OCI-LY7 (cell line): Measurements from ENCODE around the gene PLXNA4. TPM values are rescaled to one million over a fixed set of nuclear protein-coding genes. Genes with fewer than 3 reads are reported as not detected.

Source experiments
- BruUV-seq: library from RNA; stranded (reverse); fragments of 400-500 nt; replicated peaks from 2 replicates; lab custom pipeline; 2021; lab: Mats Ljungman, UMichigan
- CTCF ChIA-PET: fragments of 300-600 bp; sonication (Branson Sonifier 250); formaldehyde crosslinking; loops from one replicate; lab custom pipeline; 2022; ENCODE audit warnings: antibody characterized with exemption; ENCODE audit not compliant: unreplicated experiment; lab: Charles Lee
- POLR2A ChIA-PET: fragments of 300-600 bp; sonication (Branson Sonifier 250); formaldehyde crosslinking; loops from one replicate; lab custom pipeline; 2022; ENCODE audit warnings: antibody characterized with exemption; lab: Charles Lee
- DNase-seq: peaks from one replicate; pipeline ENCODE4 v3.0.0-alpha.2; 2015; ENCODE audit warnings: low spot score
- H2AFZ ChIP-seq: fragments of 200-600 bp; sonication (generic), shearing (Covaris generic); 2 replicates; pipeline ENCODE4 v1.6.1; 2014; ENCODE audit warnings: mild to moderate bottlenecking, antibody characterized with exemption, low read length, moderate library complexity
- H3K27ac ChIP-seq: fragments of 200-600 bp; sonication (generic); 2 replicates; pipeline ENCODE4 v1.5.1; 2014; ENCODE audit warnings: mixed run types, low read depth, mild to moderate bottlenecking, moderate library complexity, low read length, inconsistent platforms; ENCODE audit not compliant: poor library complexity, severe bottlenecking
- H3K36me3 ChIP-seq: fragments of 200-600 bp; sonication (generic); 2 replicates; pipeline ENCODE4 v1.6.1; 2014; ENCODE audit warnings: mild to moderate bottlenecking, antibody characterized with exemption, low read length, moderate library complexity, mixed read lengths; ENCODE audit not compliant: insufficient read depth
- H3K4me1 ChIP-seq: fragments of 200-600 bp; sonication (generic); 2 replicates; pipeline ENCODE4 v1.5.1; 2014; ENCODE audit warnings: mild to moderate bottlenecking, low read length; ENCODE audit not compliant: insufficient read depth, poor library complexity, severe bottlenecking
- H3K4me2 ChIP-seq: fragments of 200-600 bp; sonication (generic); 2 replicates; pipeline ENCODE4 v1.6.1; 2014; ENCODE audit warnings: mild to moderate bottlenecking, low read length
- H3K4me3 ChIP-seq: fragments of 200-600 bp; sonication (generic); 2 replicates; pipeline ENCODE4 v1.5.1; 2014; ENCODE audit warnings: mild to moderate bottlenecking, low read depth, low read length; ENCODE audit not compliant: poor library complexity, severe bottlenecking
- H3K79me2 ChIP-seq: fragments of 200-600 bp; sonication (generic); 2 replicates; pipeline ENCODE4 v1.6.1; 2016; ENCODE audit warnings: low read depth, mild to moderate bottlenecking, low read length, moderate library complexity, mixed read lengths; ENCODE audit not compliant: insufficient read depth
- H3K9me2 ChIP-seq: fragments of 200-600 bp; sonication (generic); 2 replicates; pipeline ENCODE4 v1.6.1; 2016; ENCODE audit warnings: mild to moderate bottlenecking, low read length, mixed read lengths; ENCODE audit not compliant: insufficient read depth
- H3K9me3 ChIP-seq: fragments of 200-600 bp; sonication (generic); 2 replicates; pipeline ENCODE4 v1.6.1; 2014; ENCODE audit warnings: mild to moderate bottlenecking, mixed run types, low read length, mixed read lengths
- H4K20me1 ChIP-seq: fragments of 200-600 bp; sonication (generic); 2 replicates; pipeline ENCODE4 v1.6.1; 2014; ENCODE audit warnings: mild to moderate bottlenecking, antibody characterized with exemption, low read length, moderate library complexity, mixed read lengths; ENCODE audit not compliant: insufficient read depth
- CTCF ChIP-seq: fragments of 200-600 bp; sonication (generic); conservative IDR thresholded peaks from 2 replicates; pipeline ENCODE4 v1.5.1; 2014; ENCODE audit warnings: mild to moderate bottlenecking, antibody characterized with exemption, low read length, moderate library complexity, mixed read lengths
- EZH2phosphoT487 ChIP-seq: fragments of 200-600 bp; sonication (generic); IDR thresholded peaks from 2 replicates; pipeline ENCODE4 v1.6.1; 2018; ENCODE audit warnings: low read depth, borderline replicate concordance, mild to moderate bottlenecking, mixed run types, antibody characterized with exemption, low read length, moderate library complexity, mixed read lengths
- intact Hi-C: fragments of 100-400 bp; cut with micrococcal nuclease; formaldehyde crosslinking; loops from one replicate; pipeline ENCODE4 v1.10.0; 2022; ENCODE audit not compliant: unreplicated experiment
- total RNA-seq, 2 experiments: library from RNA; depleted of rRNA in 1 of 2; stranded (reverse); fragments of >200 nt in 1 of 2; shearing (Covaris generic) in 1 of 2; gene quantifications; 2 replicates each; pipeline ENCODE4 v1.2.3, GENCODE V29; 2014 to 2022

Gene PLXNA4
- total RNA-seq, 2 experiments from 2014 or later = not detected

GRCh38 chr7:132451161-132451560, 125.1 kb downstream of the PLXNA4 start:
- ChIA-PET CTCF (no interaction called here), POLR2A (no interaction called here)
- TF ChIP-seq CTCF (no peak), EZH2phosphoT487 (no peak)

GRCh38 chr7:132450696-132451095, 125.6 kb downstream of the PLXNA4 start:
- Histone ChIP-seq H3K36me3 (no peaks in the 10 kb centered on the region), H3K9me3 (no peaks in the 10 kb centered on the region), H3K4me1 (no peaks in the 10 kb centered on the region), H3K4me2 (no peak overlapping the region), H3K27ac (no peak overlapping the region), H3K4me3 (no peak overlapping the region), H2AFZ (no peak overlapping the region), H4K20me1 (no peaks in the 10 kb centered on the region), H3K9me2 (no peaks in the 10 kb centered on the region), H3K79me2 (no peaks in the 10 kb centered on the region)
- no TSS peak for BruUV-seq
- no peak for TF ChIP-seq CTCF
- TF ChIP-seq EZH2phosphoT487 = no peak
- POLR2A ChIA-PET = no interaction called here
- CTCF ChIA-PET = no interaction called here
- intact Hi-C loops = no loop called here
- no peak for DNase-seq

More at GRCh38 chr7:132451161-132451560, 125.1 kb downstream of the PLXNA4 start:
- no peak for DNase-seq
- no peaks in the 10 kb centered on the region for H3K9me2 ChIP-seq
- no peak overlapping the region for H3K4me2 ChIP-seq
- intact Hi-C loops = no loop called here
- no peak overlapping the region for H3K27ac ChIP-seq
- H3K9me3 ChIP-seq = no peaks in the 10 kb centered on the region
- H3K36me3 ChIP-seq = no peaks in the 10 kb centered on the region
- no peaks in the 10 kb centered on the region for H3K4me1 ChIP-seq
- no peak overlapping the region for H3K4me3 ChIP-seq
- no peaks in the 10 kb centered on the region for H3K79me2 ChIP-seq
- BruUV-seq = no TSS peak
- H4K20me1 ChIP-seq = no peaks in the 10 kb centered on the region
- no peak overlapping the region for H2AFZ ChIP-seq

DNA sequence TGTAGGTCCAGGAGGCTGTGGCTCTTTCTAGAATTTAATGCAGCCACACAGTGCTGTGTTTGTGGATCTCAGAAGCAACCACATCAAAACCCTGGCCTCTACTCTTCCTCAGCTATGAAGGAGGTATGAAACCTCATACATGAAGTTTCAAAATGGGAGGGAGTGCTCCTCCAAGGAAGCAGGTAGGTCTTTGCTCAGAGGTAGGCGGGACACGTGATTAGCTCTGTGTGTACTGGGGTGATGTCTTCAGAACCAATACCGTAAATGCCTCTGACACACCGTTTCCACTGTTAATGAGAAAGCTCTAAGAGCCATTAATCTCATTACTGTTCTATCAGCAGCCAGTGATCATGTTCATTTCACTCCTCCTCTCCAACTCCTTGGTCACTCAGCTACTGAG, 126.1 kb downstream of the PLXNA4 start:
- intact Hi-C loops = no loop called here
- ChIA-PET POLR2A (no interaction called here), CTCF (no interaction called here)
- DNase-seq = no peak
- Histone ChIP-seq H2AFZ (no peak overlapping the region), H3K9me3 (no peaks in the 10 kb centered on the region), H3K79me2 (no peaks in the 10 kb centered on the region), H3K4me3 (no peak overlapping the region), H4K20me1 (no peaks in the 10 kb centered on the region), H3K27ac (no peak overlapping the region), H3K36me3 (no peaks in the 10 kb centered on the region), H3K4me2 (no peak overlapping the region), H3K4me1 (no peaks in the 10 kb centered on the region), H3K9me2 (no peaks in the 10 kb centered on the region)
- TF ChIP-seq CTCF = no peak
- TF ChIP-seq EZH2phosphoT487 = no peak
- no TSS peak for BruUV-seq
